T-helper 2 cell (primary cell): Measurements from ENCODE around the gene NKX2-4.
"Not testable (repeated sequence)": the region's sequence is repeated elsewhere in the genome, so short reads cannot be mapped to it uniquely, and the experiment has no call there.

Source experiments
- DNase-seq, 5 experiments: peaks; one replicate each; pipeline versions ENCODE4 v3.0.0 to v3.0.0-alpha.2; 2012 to 2022

Gene NKX2-4

GRCh38 chr20:21393816-21394519 lies 3.4 kb downstream of the NKX2-4 start:
- no peak for DNase-seq

- DNase-seq, result no peak
Observed at GRCh38 chr20:21393166-21393565, 4.2 kb downstream of the NKX2-4 start.

- no peak for DNase-seq
Observed at GRCh38 chr20:21391972-21392352, 5.4 kb downstream of the NKX2-4 start.

- peak in 1 of 5 experiments; percentile 15 for DNase-seq
Observed at GRCh38 chr20:21391185-21391971, 5.9 kb downstream of the NKX2-4 start.

- DNase-seq, result no peak
Observed at GRCh38 chr20:21390768-21391167, 6.6 kb downstream of the NKX2-4 start.

- DNase-seq, result no peak
Observed at GRCh38 chr20:21389368-21389767, 8.0 kb downstream of the NKX2-4 start.

- no peak for DNase-seq
Observed at GRCh38 chr20:21388566-21388965, 8.8 kb downstream of the NKX2-4 start.

- DNase-seq, result no peak
Observed at GRCh38 chr20:21387528-21387927, 9.8 kb downstream of the NKX2-4 start.

GRCh38 chr20:21386111-21386510 lies 11.2 kb downstream of the NKX2-4 start:
- no peak for DNase-seq

GRCh38 chr20:21384308-21384892 lies 12.9 kb downstream of the NKX2-4 start:
- no peak for DNase-seq

GRCh38 chr20:21381619-21382018 lies 15.7 kb downstream of the NKX2-4 start:
- DNase-seq, result no peak

- DNase-seq, result no peak
Observed at GRCh38 chr20:21380711-21381110, 16.6 kb downstream of the NKX2-4 start.

GRCh38 chr20:21378259-21378658 lies 19.1 kb downstream of the NKX2-4 start:
- no peak for DNase-seq

- DNase-seq, result no peak
Observed at GRCh38 chr20:21377701-21378100, 19.6 kb downstream of the NKX2-4 start.

GRCh38 chr20:21376626-21377025 lies 20.7 kb downstream of the NKX2-4 start:
- no peak for DNase-seq

GRCh38 chr20:21373436-21373835 lies 23.9 kb downstream of the NKX2-4 start:
- no peak for DNase-seq

GRCh38 chr20:21372016-21372415 lies 25.3 kb downstream of the NKX2-4 start:
- no peak for DNase-seq

GRCh38 chr20:21371193-21371592 lies 26.1 kb downstream of the NKX2-4 start:
- DNase-seq, result no peak

GRCh38 chr20:21368791-21369190 lies 28.5 kb downstream of the NKX2-4 start:
- DNase-seq, result no peak

- DNase-seq, result not testable (repeated sequence)
Observed at GRCh38 chr20:21366273-21366672, 31.1 kb downstream of the NKX2-4 start.

GRCh38 chr20:21365771-21366170 lies 31.6 kb downstream of the NKX2-4 start:
- no peak for DNase-seq

- DNase-seq, result no peak
Observed at GRCh38 chr20:21364413-21364812, 32.9 kb downstream of the NKX2-4 start.

- no peak for DNase-seq
Observed at GRCh38 chr20:21361266-21361665, 36.1 kb downstream of the NKX2-4 start.

GRCh38 chr20:21360705-21361104 lies 36.6 kb downstream of the NKX2-4 start:
- DNase-seq, result no peak
